Colonic mucosa (tissue), 4 donors: ENCODE measurements around the gene EVC. TPM values are rescaled to one million over a fixed set of nuclear protein-coding genes. Genes with fewer than 3 reads are reported as not detected.

Experiments
- DNase-seq: peaks from one replicate; pipeline ENCODE4 v3.0.0-alpha.2; 2020
- H3K27ac ChIP-seq: fragments of 200-600 bp; one replicate; pipeline ENCODE4 v1.8.0; 2021
- H3K27me3 ChIP-seq: fragments of 200-600 bp; one replicate; pipeline ENCODE4 v1.8.0; 2021
- H3K36me3 ChIP-seq: fragments of 200-600 bp; one replicate; pipeline ENCODE4 v1.8.0; 2021
- H3K4me1 ChIP-seq: fragments of 200-600 bp; one replicate; pipeline ENCODE4 v1.8.0; 2021; ENCODE audit warnings: mild to moderate bottlenecking
- H3K4me3 ChIP-seq: fragments of 200-600 bp; one replicate; pipeline ENCODE4 v1.8.0; 2021
- H3K9ac ChIP-seq, 2 donors: one replicate each; pipeline ENCODE4 v1.7.0; 2013; ENCODE audit warnings: control low read depth in 2 of 2, low read depth in 2 of 2, low read length in 2 of 2
- H3K9me3 ChIP-seq: fragments of 200-600 bp; one replicate; pipeline ENCODE4 v1.8.0; 2021
- CTCF ChIP-seq: fragments of 200-600 bp; IDR thresholded peaks from one replicate; pipeline ENCODE4 v1.8.0; 2022; ENCODE audit warnings: antibody characterized with exemption, mild to moderate bottlenecking
- intact Hi-C: fragments of 100-400 bp; cut with DNase I; formaldehyde crosslinking; loops from one replicate; pipeline ENCODE4 v1.14.1; 2022
- total RNA-seq, 2 donors: library from RNA; stranded (reverse); fragmentation: NEBNext Ultra II Directional in 1 of 2; extraction: Animal tissue kit (Norgen Biotek cat#: 25700) in 1 of 2; gene quantifications; one replicate each; pipeline ENCODE4 v1.2.1, GENCODE V29; 2021
- donor health status: healthy.
- donor health status: DM: no; HTN: no; CAD: no.
- donor health status: DM: no; HTN: no; CAD: no.

The EVC gene
- total RNA-seq, 2 donors from 2014 or later: 1.1 to 4.1 TPM

GRCh38 chr4:5857199-5857598, 146.2 kb downstream of the EVC start:
- Histone ChIP-seq H3K27me3 (no peaks in the 10 kb centered on the region), H3K9ac (no peak overlapping the region), H3K4me3 (no peak overlapping the region), H3K4me1 (no peaks in the 10 kb centered on the region), H3K9me3 (no peaks in the 10 kb centered on the region), H3K36me3 (no peaks in the 10 kb centered on the region), H3K27ac (no peak overlapping the region)
- no peak for DNase-seq
- no peak for TF ChIP-seq CTCF
- intact Hi-C loops: no loop called here

DNA sequence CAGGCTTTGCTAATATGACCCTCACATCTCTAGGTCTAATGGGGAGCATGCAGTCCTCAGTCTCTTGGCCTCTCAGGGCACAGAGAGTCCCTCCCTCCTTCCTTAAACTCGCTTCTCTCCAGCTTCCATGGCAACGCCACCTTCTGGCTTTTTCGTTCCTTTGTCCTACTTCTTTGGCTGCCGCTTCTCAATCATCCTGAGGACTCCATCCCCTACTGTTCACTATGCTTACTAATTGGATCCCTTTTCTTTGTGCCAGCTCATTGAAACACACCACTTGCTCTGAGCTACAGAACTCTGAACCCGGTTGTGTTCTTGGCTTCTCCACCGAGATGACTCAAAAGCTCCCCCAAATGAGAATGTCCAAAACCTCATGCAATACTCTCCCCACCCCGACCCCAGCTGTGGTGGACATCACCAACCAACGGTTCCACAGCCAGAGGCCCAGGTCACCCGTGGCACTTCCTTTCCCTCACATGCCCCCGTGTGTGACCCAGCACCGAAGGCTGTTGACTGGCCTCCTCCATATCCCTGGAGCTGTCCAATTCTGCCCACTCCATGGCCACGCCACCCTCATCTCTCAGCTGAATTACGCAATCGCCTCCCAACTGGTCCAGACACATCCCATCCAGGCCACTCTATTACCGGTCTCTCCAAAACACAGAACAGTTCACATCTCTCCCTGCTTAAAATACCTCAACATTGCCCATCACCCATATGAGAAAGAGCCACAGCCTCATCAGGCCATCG, 147.2 kb downstream of the EVC start:
- H3K9ac ChIP-seq: no peak overlapping the region
- no peaks in the 10 kb centered on the region for H3K9me3 ChIP-seq
- DNase-seq: no peak
- H3K4me3 ChIP-seq: no peak overlapping the region
- no peak for TF ChIP-seq CTCF
- H3K36me3 ChIP-seq: no peaks in the 10 kb centered on the region
- no peaks in the 10 kb centered on the region for H3K4me1 ChIP-seq
- H3K27me3 ChIP-seq: no peaks in the 10 kb centered on the region
- no peak overlapping the region for H3K27ac ChIP-seq
- intact Hi-C loops: no loop called here

GRCh38 chr4:5863461-5864113, 152.6 kb downstream of the EVC start:
- H3K9ac ChIP-seq: no peak overlapping the region
- DNase-seq: no peak
- no peak for TF ChIP-seq CTCF
- H3K4me3 ChIP-seq: no peak overlapping the region
- H3K27me3 ChIP-seq: no peaks in the 10 kb centered on the region
- no peaks in the 10 kb centered on the region for H3K36me3 ChIP-seq
- H3K9me3 ChIP-seq: no peaks in the 10 kb centered on the region
- no peaks in the 10 kb centered on the region for H3K4me1 ChIP-seq
- intact Hi-C loops: no loop called here
- H3K27ac ChIP-seq: no peak overlapping the region

Other genes with a start within 250 kb of the EVC start
- under 1 TPM; 0.49 to 0.93 TPM for gene EVC2, start 2.6 kb upstream of the EVC start, total RNA-seq
- gene CRMP1, start 181.9 kb downstream of the EVC start, total RNA-seq: 1 to 10 TPM in 1 of 2 donors, under 1 TPM in 1; 0.49 to 1.2 TPM